Measurements from ENCODE around the gene RCC1.
"Not testable (repeated sequence)": the region's sequence is repeated elsewhere in the genome, so short reads cannot be mapped to it uniquely, and the experiment has no call there.

The RCC1 gene

DNA sequence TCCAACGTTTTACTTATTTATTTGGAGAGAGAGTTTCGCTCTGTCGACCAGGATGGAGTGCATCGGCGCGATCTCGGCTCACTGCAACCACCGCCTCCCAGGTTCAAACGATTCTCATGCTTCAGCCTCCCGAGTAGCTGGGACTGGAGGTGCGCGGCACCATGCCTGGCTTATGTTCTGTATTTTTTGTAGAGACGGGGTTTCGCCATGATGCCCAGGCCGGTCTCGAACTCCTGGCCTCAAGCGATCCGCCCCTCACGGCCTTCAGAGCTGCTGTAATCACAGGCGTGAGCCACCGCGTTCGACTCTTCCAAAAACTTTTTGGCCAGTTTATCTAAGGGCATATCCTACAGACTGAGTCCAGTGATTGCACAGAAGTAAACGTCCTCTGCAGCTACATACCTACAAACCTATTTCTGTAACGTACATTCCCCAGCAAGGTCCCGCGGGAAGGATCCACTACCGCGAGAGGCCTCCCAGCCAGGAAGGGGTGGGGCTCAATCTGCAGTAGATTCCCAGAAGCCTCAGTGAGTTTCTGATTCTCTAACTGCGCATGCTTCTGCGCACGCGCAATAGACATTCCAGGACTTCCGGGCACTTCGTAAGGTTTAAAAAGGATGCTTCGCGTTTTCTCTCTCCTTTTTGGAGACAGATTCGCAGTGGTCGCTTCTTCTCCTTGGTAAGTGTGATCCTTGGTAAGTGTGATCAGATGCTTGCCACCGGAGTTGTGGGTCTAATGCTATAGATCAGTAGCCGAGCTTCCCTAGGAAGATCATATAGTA lies at the start of gene RCC1:
Gene RCC1, plus strand, starts transcription at position 638 of the 782 bp plus-strand sequence. CDS start 23,824 bp downstream, outside the sequence.
- DNase-seq (ENCODE audit: low read depth), result peak; percentile 83

DNA sequence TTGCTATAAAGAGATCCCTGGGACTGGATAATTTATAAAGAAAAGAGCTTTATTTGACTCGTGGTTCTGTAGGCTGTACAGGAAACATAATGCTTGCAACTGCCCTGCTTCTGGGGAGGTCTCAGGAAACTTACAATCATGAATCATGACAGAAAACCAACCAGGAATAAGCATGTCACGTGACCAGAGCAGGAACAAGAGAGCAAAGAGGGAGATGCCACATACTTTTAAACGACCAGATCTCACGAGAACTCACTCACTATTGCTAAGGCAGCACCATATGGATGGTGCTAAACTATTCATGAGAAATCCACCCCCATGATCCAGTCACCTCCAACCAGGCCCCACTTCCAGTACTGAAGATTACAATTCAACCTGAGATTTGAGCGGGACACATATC lies 49.8 kb upstream of the RCC1 start:
- DNase-seq (ENCODE audit: low read depth), result no peak

GRCh38 chr1:28457678-28458077 lies 48.2 kb upstream of the RCC1 start:
- DNase-seq (ENCODE audit: low read depth), result no peak

- no peak for DNase-seq (ENCODE audit: low read depth)
Observed at GRCh38 chr1:28458237-28459228, 47.3 kb upstream of the RCC1 start.

DNA sequence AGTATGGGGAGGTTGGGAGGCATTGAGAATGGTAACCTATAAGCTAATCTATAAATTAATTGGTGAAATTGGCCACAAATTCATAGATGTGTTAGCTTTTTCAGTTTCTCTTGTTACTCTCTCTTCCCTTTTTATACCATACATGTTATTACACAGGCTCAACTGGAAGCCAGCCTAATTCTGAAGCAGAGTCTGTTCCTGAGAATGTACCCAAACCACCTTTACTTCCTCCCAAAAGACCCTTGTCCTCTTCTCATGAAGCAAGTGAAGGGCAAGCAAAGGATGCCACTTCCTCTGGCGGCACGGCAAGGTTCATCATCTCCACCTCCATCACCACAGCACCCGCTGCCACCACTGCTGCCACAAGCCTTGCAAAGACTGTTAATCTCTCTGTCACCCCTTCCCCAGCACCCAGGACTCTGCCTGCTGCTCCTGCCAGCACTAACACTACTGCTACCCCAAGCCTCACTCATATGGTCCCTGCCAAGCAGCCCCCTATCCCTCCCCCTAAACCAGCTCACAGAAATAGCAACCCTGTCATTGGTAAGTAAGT lies 39.5 kb upstream of the RCC1 start:
- DNase-seq (ENCODE audit: low read depth), result no peak

- no peak for DNase-seq (ENCODE audit: low read depth)
Observed at GRCh38 chr1:28470146-28470545, 35.7 kb upstream of the RCC1 start.

- not testable (repeated sequence) for DNase-seq (ENCODE audit: low read depth)
Observed at GRCh38 chr1:28479497-28479896, 26.3 kb upstream of the RCC1 start.

DNA sequence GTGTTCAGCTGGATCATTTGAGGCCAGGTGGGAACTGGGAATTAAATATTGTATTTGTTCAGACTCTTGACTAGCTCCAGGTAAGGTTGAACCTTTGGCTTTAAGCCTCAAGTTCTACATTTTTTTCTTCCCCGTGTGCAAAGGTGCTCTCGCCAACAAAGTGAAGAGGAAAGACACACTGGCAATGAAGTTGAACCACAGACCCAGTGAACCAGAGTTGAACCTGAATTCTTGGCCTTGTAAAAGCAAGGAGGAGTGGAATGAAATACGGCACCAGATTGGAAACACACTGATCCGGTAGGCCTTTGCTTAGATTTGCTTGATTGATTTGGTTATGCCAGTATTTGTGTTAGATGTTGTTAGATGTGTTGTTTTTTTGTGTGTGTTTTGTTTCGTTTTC lies 25.5 kb upstream of the RCC1 start:
- DNase-seq (ENCODE audit: low read depth), result no peak

GRCh38 chr1:28482138-28482537 lies 23.7 kb upstream of the RCC1 start:
- DNase-seq (ENCODE audit: low read depth), result no peak

- DNase-seq (ENCODE audit: low read depth), result no peak
Observed at GRCh38 chr1:28482702-28483101, 23.1 kb upstream of the RCC1 start.

- no peak for DNase-seq (ENCODE audit: low read depth)
Observed at GRCh38 chr1:28494737-28495136, 11.1 kb upstream of the RCC1 start.

GRCh38 chr1:28499553-28499952 lies 6.3 kb upstream of the RCC1 start:
- no peak for DNase-seq (ENCODE audit: low read depth)

DNA sequence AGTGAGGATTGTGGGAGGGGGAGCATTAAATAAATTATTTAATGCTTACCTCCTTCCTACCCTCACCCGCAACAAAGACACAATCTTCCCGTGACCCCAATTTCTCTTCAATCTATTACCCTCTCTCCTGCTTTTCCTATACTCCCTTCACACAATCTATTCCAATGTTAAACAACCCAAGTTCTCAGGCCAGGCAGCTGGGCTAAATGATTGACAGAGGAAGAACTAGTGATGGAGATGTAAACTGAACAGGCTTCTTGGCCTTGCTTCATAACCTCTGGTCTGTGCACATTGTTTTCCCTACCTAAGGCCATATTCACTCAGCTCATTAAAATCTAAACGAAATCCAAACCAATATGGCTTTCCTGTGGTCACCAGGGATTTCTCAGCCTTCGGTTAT lies 3.9 kb upstream of the RCC1 start:
- DNase-seq (ENCODE audit: low read depth), result no peak

DNA sequence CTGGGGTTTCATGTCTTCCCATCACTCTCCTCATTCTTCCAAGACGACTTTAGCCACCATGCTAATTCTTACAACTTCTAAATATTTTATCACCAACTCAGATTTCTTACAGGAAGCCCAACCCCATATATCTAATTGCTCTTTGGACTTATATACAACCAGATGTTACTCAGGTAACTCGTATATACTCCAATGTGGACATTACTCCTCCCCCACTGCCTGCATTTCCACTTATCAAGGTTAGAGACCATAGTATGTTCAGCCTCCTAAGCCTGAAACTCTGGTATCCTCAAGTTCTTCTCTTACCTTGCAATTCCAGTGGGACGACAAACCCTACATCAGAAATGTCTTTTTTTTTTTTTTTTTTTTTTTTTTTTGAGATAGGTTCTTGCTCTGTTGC lies 2.7 kb upstream of the RCC1 start:
- no peak for DNase-seq (ENCODE audit: low read depth)

- no peak for DNase-seq (ENCODE audit: low read depth)
Observed at GRCh38 chr1:28506907-28507246, 1.0 kb downstream of the RCC1 start.

GRCh38 chr1:28507247-28507645 lies 1.4 kb downstream of the RCC1 start:
- DNase-seq (ENCODE audit: low read depth), result no peak

- no peak for DNase-seq (ENCODE audit: low read depth)
Observed at GRCh38 chr1:28507646-28508434, 2.0 kb downstream of the RCC1 start.

DNA sequence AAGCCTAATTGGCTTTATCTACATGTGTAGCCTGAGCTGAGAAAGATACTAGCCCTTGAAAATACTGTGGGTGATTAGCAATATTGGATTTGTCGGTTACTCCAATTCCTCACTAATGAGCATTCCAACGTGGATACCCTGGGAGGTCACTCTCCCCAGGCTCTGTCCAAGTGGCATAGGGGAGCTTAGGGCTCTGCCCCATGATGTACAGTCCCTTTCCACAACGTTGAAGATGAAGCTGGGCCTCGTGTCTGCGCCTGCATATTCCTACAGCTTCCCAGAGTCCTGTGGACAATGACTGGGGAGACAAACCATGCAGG lies 2.6 kb downstream of the RCC1 start:
- no peak for DNase-seq (ENCODE audit: low read depth)

- DNase-seq (ENCODE audit: low read depth), result no peak
Observed at GRCh38 chr1:28509705-28510272, 3.9 kb downstream of the RCC1 start.

DNA sequence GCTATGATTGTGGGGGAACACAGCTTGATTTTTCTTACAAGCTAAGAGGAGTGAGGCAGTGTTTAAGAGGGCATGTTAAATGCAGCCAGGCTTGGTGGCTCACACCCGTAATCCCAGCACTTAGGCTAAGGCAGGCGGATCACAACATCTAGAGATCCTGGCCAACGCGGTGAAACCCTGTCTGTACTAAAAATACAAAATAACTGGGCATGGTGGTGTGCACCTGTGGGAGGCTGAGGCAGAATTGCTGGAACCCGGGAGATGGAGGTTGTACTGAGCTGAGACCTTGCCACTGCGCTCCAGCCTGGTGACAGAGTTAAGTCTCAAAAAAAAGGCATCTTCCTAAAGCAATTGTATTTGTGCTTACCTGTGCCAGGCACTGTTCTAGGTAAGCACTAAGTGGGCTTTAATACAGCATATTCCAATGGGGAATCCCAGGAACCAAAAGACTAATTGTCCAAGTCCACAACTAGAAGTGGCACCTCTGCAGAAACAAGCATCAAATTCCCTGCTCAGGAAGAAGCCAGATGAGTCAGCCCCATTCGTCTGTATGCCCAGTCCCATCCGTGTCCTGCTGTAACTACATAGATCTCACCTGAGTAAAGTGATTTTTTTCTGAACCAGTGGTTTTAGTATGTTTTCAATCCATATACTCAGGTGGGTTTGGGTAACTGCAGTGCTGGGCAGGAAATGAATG lies 4.6 kb downstream of the RCC1 start:
- no peak for DNase-seq (ENCODE audit: low read depth)

DNA sequence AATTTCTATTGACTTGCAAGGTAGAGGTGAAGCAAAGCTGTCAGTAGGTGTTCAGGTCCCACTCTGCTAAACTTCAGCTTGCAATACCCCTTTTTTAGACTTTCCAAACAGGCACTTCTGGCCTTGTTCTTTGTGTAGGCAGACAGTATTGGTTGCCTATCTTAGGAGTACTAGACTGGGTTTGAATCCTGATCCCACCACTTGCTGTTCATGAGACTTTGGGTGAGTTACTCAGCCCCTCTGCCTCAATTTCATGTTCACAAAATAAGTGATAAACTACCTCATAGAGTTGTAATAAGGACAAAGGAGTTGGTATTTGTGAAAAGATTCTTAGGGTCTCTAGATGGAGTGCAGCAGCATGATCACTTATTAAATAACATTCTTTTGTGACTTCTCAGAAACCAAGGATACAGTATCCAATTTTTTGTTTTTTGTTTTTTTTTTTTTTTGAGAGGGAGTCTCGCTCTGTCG lies 5.2 kb downstream of the RCC1 start:
- DNase-seq (ENCODE audit: low read depth), result no peak
